ENCODE data around the gene RELA.
"Not testable (repeated sequence)": the region's sequence is repeated elsewhere in the genome, so short reads cannot be mapped to it uniquely, and the experiment has no call there.

Gene RELA

GRCh38 chr11:65662799-65663638 is at the start of gene RELA:
Gene RELA, minus strand, starts transcription at chr11:65662916. Its CDS starts 84 bp downstream, at chr11:65662832.
- DNase-seq = peak; percentile 86

- peak; percentile 96 for DNase-seq
These were observed 49.3 kb upstream of the RELA start, which contains the start of gene KAT5 for GRCh38 chr11:65711785-65712632. Gene KAT5, plus strand, starts transcription at chr11:65712252. Its CDS starts 16 bp downstream, at chr11:65712268.

GRCh38 chr11:65710421-65710820 is 47.7 kb upstream of the RELA start:
- no peak for DNase-seq

- no peak for DNase-seq
These were observed 46.9 kb upstream of the RELA start for GRCh38 chr11:65709661-65710060.

GRCh38 chr11:65708451-65708850 is 45.7 kb upstream of the RELA start:
- no peak for DNase-seq

- not testable (repeated sequence) for DNase-seq
These were observed 44.3 kb upstream of the RELA start for GRCh38 chr11:65707002-65707401.

GRCh38 chr11:65706303-65706763 is 43.6 kb upstream of the RELA start:
- DNase-seq = peak; percentile 61

- no peak for DNase-seq
These were observed 41.1 kb upstream of the RELA start for GRCh38 chr11:65703846-65704245.

- no peak for DNase-seq
These were observed 39.0 kb upstream of the RELA start for GRCh38 chr11:65701686-65702085.

GRCh38 chr11:65700399-65700798 is 37.7 kb upstream of the RELA start:
- no peak for DNase-seq

- DNase-seq = no peak
These were observed 36.6 kb upstream of the RELA start for GRCh38 chr11:65699306-65699705.

GRCh38 chr11:65698205-65698604 is 35.5 kb upstream of the RELA start:
- no peak for DNase-seq

- no peak for DNase-seq
These were observed 34.3 kb upstream of the RELA start for GRCh38 chr11:65696802-65697552.

GRCh38 chr11:65695459-65696241 is 32.9 kb upstream of the RELA start:
- no peak for DNase-seq

- no peak for DNase-seq
These were observed 29.7 kb upstream of the RELA start for GRCh38 chr11:65692367-65692766.

- not testable (repeated sequence) for DNase-seq
These were observed 29.1 kb upstream of the RELA start for GRCh38 chr11:65691847-65692246.

- DNase-seq = no peak
These were observed 23.3 kb upstream of the RELA start for GRCh38 chr11:65685981-65686380.

- not testable (repeated sequence) for DNase-seq
These were observed 20.8 kb upstream of the RELA start for GRCh38 chr11:65683480-65683879.

GRCh38 chr11:65680192-65680743 is 17.6 kb upstream of the RELA start:
- DNase-seq = no peak

GRCh38 chr11:65672982-65673381 is 10.3 kb upstream of the RELA start:
- no peak for DNase-seq

- no peak for DNase-seq
These were observed 9.6 kb upstream of the RELA start for GRCh38 chr11:65672180-65672860.
